Fibroblast of upper back skin (primary cell): ENCODE measurements around the gene PFKFB4.

ENCODE experiments used
- DNase-seq: peaks from one replicate; pipeline ENCODE4 v3.0.0-alpha.2; 2013

PFKFB4 gene

GRCh38 chr3:48581621-48582481 lies 25.2 kb upstream of the PFKFB4 start:
- DNase-seq = no peak

GRCh38 chr3:48576647-48577046 lies 20.0 kb upstream of the PFKFB4 start:
- no peak for DNase-seq

DNA sequence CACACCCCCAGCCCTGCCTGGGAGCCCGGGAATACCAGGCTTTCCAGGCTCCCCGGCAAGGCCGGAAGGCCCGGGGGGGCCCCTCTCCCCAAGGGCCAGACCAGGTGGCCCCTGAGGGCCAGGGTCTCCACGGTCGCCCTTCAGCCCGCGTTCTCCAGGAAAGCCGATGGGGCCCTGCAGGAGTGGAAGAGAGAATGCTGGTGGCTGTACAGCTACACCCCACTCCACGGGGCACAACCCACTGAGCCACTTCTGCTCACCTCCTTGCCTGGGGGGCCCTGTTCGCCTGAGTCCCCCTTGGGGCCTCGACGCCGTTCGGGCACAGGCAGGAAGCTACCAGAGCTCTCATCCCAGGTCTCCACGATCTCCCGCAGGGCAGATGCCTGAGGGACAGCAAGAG lies 18.8 kb upstream of the PFKFB4 start:
- DNase-seq = no peak

GRCh38 chr3:48573973-48574585 lies 17.5 kb upstream of the PFKFB4 start:
- no peak for DNase-seq

DNA sequence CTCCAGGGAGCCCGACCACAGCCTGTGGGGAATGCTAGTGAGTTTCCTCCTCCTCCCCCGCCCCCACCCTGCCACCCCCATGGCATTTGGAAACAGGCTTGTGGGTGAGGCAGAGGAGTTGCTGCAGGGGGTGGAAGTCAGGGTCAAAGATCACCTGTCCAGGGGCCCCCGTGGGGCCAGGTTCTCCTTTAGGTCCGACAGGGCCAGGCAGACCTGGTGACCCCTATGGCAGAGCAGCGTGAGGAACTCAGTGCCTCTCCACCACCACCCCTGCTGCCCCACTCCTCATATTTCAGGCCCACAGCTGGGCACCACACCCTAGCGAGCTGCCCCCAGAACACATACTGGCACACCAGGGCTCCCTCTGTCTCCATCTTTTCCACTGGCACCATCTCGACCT lies 15.9 kb upstream of the PFKFB4 start:
- DNase-seq = no peak

DNA sequence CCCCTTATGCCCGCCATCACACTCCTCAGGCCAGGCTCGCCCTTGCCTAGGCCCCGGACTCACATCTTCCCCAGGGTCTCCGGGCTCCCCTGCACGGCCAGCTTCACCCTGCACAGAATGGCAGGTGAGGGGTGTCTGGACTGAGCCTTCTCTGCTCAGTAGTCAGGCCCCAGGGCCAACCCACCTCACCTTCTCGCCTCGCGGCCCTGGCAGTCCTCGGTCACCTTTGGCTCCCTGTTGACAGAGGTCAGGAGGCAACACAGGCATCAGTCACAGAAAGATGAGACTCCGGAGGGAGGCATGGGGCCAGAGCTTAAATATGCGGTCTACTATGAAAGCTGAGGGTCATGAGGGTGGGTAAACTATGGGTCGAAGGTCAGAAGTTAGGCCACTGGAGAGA lies 15.3 kb upstream of the PFKFB4 start:
- DNase-seq = no peak

DNA sequence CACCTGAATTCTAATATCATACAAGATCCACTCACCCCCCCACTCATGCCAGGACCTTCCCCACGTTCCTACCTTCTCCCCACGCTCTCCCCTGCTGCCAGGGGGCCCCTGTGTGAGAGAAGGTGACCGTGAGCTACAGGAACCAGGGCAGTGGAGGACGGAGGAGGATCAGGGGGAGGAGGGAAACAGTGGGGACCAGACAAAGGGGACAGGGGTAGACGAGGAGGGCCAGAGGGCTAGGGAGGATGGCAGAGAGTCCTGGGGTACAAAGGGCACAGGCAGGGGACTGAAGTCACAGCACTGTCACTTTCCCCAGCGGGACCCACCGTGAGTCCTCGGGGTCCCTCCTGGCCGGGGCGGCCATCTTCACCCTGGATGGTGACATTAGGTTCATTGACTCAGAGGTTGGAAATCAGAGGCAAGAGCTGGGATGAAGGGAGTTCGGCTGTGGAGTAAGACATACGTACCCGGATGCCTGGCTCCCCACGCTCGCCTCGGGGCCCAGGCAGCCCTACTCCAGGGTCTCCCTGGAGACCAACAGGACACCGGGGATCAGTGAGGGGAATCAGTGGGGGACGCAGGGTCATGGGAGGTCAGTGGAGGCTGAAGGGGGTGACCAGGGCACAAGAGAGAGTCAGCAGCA lies 13.3 kb upstream of the PFKFB4 start:
- DNase-seq = no peak

- no peak for DNase-seq
Observed at GRCh38 chr3:48569400-48569799, 12.8 kb upstream of the PFKFB4 start.

- DNase-seq = no peak
Observed at GRCh38 chr3:48568476-48568875, 11.9 kb upstream of the PFKFB4 start.

GRCh38 chr3:48567500-48567899 lies 10.9 kb upstream of the PFKFB4 start:
- no peak for DNase-seq

DNA sequence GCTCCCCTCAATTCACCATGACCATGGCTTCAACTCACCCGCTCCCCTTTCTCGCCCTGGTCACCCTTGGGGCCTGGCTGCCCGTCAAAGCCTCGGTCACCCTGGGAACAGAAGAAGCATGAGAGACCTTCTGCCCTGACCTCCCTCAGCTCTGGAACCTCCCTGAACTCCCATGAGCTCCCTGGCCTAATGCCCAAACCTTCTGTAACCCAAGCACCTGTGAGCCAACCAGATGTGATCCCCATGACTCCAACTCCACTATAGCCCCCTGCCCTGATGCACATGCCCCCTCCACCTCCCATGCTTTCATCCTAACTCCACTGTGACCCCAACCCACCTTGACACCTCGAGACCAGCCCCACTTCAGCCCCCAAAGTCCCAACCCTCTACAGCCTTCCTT lies 10.5 kb upstream of the PFKFB4 start:
- DNase-seq = no peak

GRCh38 chr3:48566401-48566760 lies 9.8 kb upstream of the PFKFB4 start:
- no peak for DNase-seq

DNA sequence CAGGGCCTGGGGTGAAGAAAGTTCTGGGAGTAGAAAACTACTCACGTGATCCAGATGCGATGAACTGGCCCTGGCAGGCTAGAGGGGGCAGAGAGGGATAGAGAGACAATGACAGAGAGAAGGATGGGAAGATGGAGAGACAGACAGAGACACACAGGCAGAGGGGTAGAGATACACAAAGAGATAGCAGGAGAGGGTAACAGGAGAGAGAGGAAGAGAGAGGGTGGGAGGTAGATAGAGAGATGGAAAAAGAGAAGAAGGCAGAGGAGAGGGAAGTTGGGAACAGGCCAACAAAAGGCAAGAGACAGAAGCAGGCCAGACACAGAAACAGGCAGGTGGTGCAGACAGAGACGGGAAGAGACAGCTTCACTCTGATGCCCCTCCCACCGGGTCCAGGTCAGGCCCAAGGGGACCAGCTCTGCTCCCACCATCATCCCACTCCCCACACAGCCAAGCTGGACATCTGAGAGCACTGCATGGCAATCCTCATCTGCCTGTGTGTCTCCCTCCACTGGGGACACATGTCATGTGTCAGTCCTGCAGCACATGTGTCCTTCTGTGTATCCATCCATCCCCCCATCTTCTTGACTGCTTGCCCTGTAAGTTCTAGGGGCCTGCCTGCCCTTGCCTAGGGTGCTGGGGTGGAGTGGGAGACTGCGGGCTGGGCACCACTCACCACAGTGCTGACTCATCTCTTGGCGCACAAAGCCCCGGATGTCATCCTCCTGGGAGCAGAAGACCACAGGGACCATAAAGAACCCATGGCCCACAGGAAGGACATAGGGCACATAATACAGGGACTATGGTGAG lies 9.2 kb upstream of the PFKFB4 start:
- peak; percentile 43 for DNase-seq

DNA sequence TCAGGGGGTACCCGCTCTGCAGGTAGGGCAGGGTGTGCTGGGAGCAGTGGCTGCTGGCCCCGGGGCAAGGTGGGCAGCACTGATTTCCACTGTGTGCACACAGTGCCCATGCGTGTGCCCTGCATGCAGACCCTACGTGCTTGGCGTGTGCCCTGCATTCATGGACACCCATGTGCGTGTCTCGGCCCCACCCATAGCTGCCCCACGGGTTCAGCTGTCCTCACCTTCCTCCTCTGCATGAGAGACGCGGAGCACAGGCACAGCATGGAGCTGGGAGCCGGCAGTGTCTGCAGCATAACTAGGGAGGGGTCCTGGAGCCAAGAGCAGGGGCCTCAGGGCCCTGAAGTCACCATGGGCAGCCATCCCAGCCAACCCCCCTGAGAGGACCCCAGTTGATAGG lies 8.6 kb upstream of the PFKFB4 start:
- DNase-seq = no peak

DNA sequence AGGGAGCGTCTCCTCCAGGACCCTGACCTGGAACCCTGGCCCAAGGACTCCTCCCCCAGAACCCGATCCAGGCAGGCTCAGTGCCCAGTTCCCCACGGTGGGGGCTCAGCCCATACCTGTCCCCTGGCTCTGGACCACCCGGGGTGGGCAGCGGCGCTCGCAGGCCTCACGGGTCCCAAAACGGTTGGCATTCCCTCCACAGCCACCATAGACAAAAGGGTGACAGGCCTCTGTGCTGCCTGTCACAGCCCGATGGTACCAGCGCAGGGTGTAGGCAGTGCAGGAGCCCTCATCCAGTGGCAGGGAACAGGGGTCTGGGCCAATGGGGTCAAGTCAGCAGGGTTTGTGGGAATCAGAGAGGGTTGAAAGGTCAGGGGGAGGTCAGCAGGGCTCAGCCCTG lies 8.1 kb upstream of the PFKFB4 start:
- no peak for DNase-seq

GRCh38 chr3:48564022-48564421 lies 7.4 kb upstream of the PFKFB4 start:
- peak; percentile 40 for DNase-seq

DNA sequence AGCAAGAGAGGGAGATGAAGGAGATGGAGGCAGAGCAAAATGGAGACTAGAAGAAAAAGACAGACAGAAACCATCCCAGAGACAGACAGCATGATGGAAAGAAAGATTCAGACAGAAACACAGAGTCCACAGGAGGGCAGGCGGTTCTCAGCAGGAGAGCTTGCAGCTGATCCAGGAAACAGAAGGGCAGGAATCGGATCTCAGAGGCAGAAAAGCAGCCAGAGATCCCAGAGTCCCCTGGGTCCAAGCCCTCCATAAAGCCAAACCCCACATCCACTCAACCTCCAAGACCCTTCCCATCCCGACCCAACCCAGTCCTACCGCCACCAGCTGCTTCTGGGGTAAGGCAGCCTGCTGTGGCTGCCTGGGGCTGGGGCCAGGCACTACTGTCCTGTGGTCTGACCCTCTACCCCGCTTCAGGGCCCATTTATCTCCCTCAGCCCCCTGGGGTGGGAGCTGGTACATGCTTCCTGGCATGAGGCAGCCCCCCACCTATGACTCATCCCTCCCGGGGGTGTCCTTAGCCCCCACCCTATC lies 6.8 kb upstream of the PFKFB4 start, which contains the start of gene UCN2:
Gene UCN2 (minus strand): TSS at position 400 of the 537 bp plus-strand sequence. CDS start 657 bp downstream, outside the sequence.
- DNase-seq = peak; percentile 55

DNA sequence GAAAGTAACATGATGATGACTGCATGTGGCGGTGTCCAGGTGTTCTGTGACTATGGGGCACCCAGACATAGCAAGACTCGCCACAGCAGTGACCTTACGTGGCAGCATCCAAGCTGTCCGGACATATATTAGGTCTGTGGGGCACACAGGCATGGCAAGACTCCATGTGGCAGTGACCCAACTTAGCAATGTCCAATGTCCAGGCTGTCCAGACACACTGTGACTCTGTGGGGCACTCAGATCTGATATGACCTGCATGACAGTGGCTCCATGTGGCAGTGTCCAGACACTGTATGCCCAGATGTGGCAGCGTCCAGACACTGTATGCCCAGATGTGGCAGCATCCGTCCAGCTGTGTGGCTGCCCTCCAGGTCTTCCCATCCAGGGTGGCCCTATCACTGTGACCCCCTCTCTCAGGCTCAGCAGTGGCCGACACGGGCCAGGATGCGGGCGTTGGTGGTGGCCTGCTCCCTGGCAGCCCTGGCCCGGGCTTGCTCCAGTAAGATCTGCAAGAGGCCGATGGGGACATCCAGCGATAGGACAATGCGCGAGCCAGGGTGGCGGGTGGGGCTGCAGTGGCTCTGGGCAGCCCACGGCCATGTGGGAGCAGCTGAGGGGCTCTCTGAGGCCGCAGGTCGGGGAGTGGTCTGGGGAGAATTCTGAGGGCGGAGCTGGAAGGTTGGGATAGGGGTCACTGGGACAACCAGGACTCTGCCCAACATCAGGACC lies 5.9 kb upstream of the PFKFB4 start:
- DNase-seq = no peak

GRCh38 chr3:48561045-48561736 lies 4.6 kb upstream of the PFKFB4 start:
- DNase-seq = peak; percentile 57

GRCh38 chr3:48560648-48561018 lies 4.0 kb upstream of the PFKFB4 start:
- peak; percentile 8 for DNase-seq

DNA sequence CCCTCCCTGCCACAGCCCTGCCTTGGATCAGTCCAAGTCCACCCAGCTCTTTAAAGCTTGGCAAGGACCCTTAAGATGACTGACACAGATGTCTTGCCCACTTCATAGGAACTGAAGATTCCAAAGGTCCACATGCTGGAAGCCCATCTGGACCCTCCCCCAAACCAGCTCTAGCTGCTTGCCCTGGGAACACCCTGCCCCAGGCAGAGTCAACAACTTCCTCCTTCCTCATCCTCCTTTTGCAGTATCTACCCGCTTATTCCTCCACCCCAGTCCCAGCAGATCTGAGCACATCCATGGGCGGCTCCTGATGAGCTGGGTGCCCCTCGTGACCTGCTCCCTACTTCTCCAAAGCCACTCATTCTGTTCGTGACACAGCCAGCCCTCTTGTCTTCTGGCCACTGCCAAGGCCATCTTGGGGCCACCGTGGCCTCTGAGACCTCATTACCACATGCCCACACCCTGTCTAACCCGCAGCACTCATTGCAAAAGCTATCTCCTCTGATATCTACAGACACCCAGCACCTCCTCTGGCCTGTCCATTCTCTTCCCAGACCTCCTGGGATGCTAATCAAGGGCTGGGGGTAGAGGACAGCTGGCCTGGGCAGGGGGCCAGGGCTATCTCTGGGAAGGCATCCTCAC lies 2.0 kb upstream of the PFKFB4 start:
- DNase-seq = no peak
